Heart right ventricle (tissue), 16 donors: Measurements from ENCODE around the gene LLPH. TPM values are rescaled to one million over a fixed set of nuclear protein-coding genes. Genes with fewer than 3 reads are reported as not detected.

ENCODE experiments used
- ATAC-seq, 8 donors: fragments of 200-7000 bp; cut with Tn5 transposase; one replicate each; pipeline ENCODE4 v1.9.1; 2020; ENCODE audit warnings: mild to moderate bottlenecking in 8 of 8, moderate library complexity in 8 of 8, moderate number of reproducible peaks in 1 of 8
- DNase-seq, 2 donors: peaks; one replicate each; pipeline ENCODE4 v3.0.0-alpha.2; 2020
- H3K27ac ChIP-seq, 10 donors: fragments of 200-600 bp; sonication (generic) in 2 of 10; one replicate each; pipeline versions ENCODE4 v1.5.0 to v1.8.0; 2020 to 2022; ENCODE audit warnings: mild to moderate bottlenecking in 3 of 10
- H3K27me3 ChIP-seq, 7 donors: fragments of 200-600 bp; one replicate each; pipeline ENCODE4 v1.8.0; 2021 to 2022; ENCODE audit warnings: mild to moderate bottlenecking in 2 of 7
- H3K36me3 ChIP-seq, 9 donors: fragments of 200-600 bp; sonication (generic) in 1 of 9; one replicate each; pipeline versions ENCODE4 v1.5.0 to v1.8.0; 2020 to 2022; ENCODE audit warnings: mild to moderate bottlenecking in 2 of 9
- H3K4me1 ChIP-seq, 9 donors: fragments of 200-600 bp; sonication (generic) in 1 of 9; one replicate each; pipeline versions ENCODE4 v1.5.0 to v1.8.0; 2020 to 2022; ENCODE audit warnings: mild to moderate bottlenecking in 4 of 9
- H3K4me3 ChIP-seq, 10 donors: fragments of 200-600 bp; sonication (generic) in 2 of 10; one replicate each; pipeline versions ENCODE4 v1.5.0 to v1.8.0; 2020 to 2022; ENCODE audit warnings: mild to moderate bottlenecking in 7 of 10, moderate library complexity in 2 of 10
- H3K9me3 ChIP-seq, 11 donors: fragments of 200-600 bp in 10 of 11; sonication (generic) in 2 of 11; one replicate each; pipeline versions ENCODE4 v1.5.0 to v1.8.0; 2013 to 2022; ENCODE audit warnings: mild to moderate bottlenecking in 2 of 11, control low read depth in 1 of 11, moderate library complexity in 1 of 11
- CTCF ChIP-seq, 9 donors: fragments of 200-600 bp; sonication (generic) in 2 of 9; IDR thresholded peaks; one replicate each; pipeline versions ENCODE4 v1.5.0 to v1.8.0; 2021 to 2022; ENCODE audit warnings: antibody characterized with exemption in 9 of 9, mild to moderate bottlenecking in 5 of 9, moderate library complexity in 1 of 9
- WGBS, 2 donors: extraction: QIAGEN DNeasy Blood & Tissue Kit; methylation state at CpG; one replicate each; pipeline ENCODE4 v1.1.7; 2013; ENCODE audit warnings: inconsistent platforms in 1 of 2; 5-methylcytosine and 5-hydroxymethylcytosine counted together
- intact Hi-C, 10 donors: fragments of 100-400 bp; cut with DNase I; formaldehyde crosslinking; loops; one replicate each; pipeline versions ENCODE4 v1.11.1 to v1.14.2; 2022
- polyA plus RNA-seq, 2 donors: library from polyadenylated mRNA; stranded (reverse); fragments of 200-250 nt; gene quantifications; one replicate each; pipeline ENCODE4 v1.2.3, GENCODE V29; 2013
- total RNA-seq, 10 donors: library from RNA; stranded (reverse); fragmentation: NEBNext Ultra II Directional in 3 of 10; extraction: Animal tissue kit (Norgen Biotek cat#: 25700) in 3 of 10; gene quantifications; one replicate each; pipeline versions ENCODE4 v1.2.1 to v1.2.4, GENCODE V29; 2021 to 2023
- donor health status: Arrhythmogenic right ventricular cardiomyopathy.
- donor health status: ischemic (EF 13 %, LVEDD 7.1; RV severe dilation, severe dysfunction).
- donor health status: healthy with polysubstance abuse.
- donor health status: DM: no; HTN: yes; CAD: no.
- donor health status: DM: no; HTN: no; CAD: no.
- donor health status: ischemic (EF 25% LVEDD 6.9; RV normal size, moderate dysfunction).
- donor health status: ischemic (EF 25% LVEDD 5.7; RV mildly dilated, moderate dysfunction).
- donor health status: healthy.
- donor health status: DM: yes; HTN: yes; CAD: no.
- donor health status: Ischemic cardiomyopathy.
- donor health status: ischemic (EF 35%, LVEDD 5.7; RV mildly dilated, moderate dysfunction).
- donor health status: nonischemic (EF 11% LVEDD 7.7; RV severe dilation, severe dysfunction).
- donor health status: DM: yes; HTN: yes; CAD: no.
- donor health status: PGD.
- donor health status: ischemic (EF 29% LVEDD 5.4; RV normal size, mild dysfunction).
- donor health status: nonischemic (EF 23%, LVEDD 6.1; RV moderate dilation, normal function).

LLPH gene
- total and polyA plus RNA-seq, 12 donors = 9.7 to 35.9 (median 18.9) TPM

- Histone ChIP-seq H3K27ac (peak overlapping the region in 9 of 10 donors; percentile 91 to 100 (median 98)), H3K4me1 (peaks cover 3 to 43% (median 22%) of the 10 kb centered on the region in 9 donors), H3K4me3 (peak overlapping the region; percentile 51 to 90 (median 78)), H3K9me3 (peaks cover 0 to 1% (median 0%) of the 10 kb centered on the region in 11 donors), H3K36me3 (peaks cover 0 to 11% (median 0%) of the 10 kb centered on the region in 9 donors), H3K27me3 (no peaks in the 10 kb centered on the region)
- ATAC-seq (no peak), DNase-seq (no peak)
- TF ChIP-seq CTCF (IDR thresholded peaks at IDR 0.05) = no peak
- intact Hi-C loops = loop anchor here in 4 of 10 donors (2.0 to 10.0 kb wide), 3 partner anchors 18 to 64 kb away; partner anchors contain the start of gene IRAK3 (in 1 of the 4)
- 91 to 93% methylated on average over 3 of the region's 3 CpGs for WGBS, 2 donors
Observed at GRCh38 chr12:66170606-66171005, 40.1 kb upstream of the LLPH start.

- peak; percentile 53 to 85 (median 62) for TF ChIP-seq CTCF (IDR thresholded peaks at IDR 0.05)
- Histone ChIP-seq H3K36me3 (peaks cover 0 to 11% (median 0%) of the 10 kb centered on the region in 9 donors), H3K27me3 (no peaks in the 10 kb centered on the region), H3K4me3 (peak within 1 kb of the TSS; percentile 51 to 90 (median 78)), H3K27ac (peak within 1 kb of the TSS; percentile 91 to 100 (median 98)), H3K9me3 (peaks cover 0 to 12% (median 0%) of the 10 kb centered on the region in 11 donors), H3K4me1 (peaks cover 3 to 47% (median 22%) of the 10 kb centered on the region in 9 donors)
- 0% methylated on average over 67 of the region's 67 CpGs for WGBS, 2 donors
- intact Hi-C loops = loop anchor here in 6 of 10 donors (1.0 to 10.0 kb wide), 10 partner anchors 19 to 525 kb away; partner anchors contain the start of genes HELB (in 2 of the 6), IRAK3 (in 2 of the 6) and LLPH (in 1 of the 6)
- ATAC-seq (peak; percentile 95 to 99 (median 98)), DNase-seq (peak; percentile 89 to 91)
Observed at GRCh38 chr12:66169221-66170170, 38.9 kb upstream of the LLPH start, which contains the start of gene TMBIM4. TSS of gene TMBIM4 (minus strand) at chr12:66169996. CDS start at chr12:66169951, 45 bp downstream.

GRCh38 chr12:66168410-66168809, 37.9 kb upstream of the LLPH start:
- intact Hi-C loops = loop anchor here in 5 of 10 donors (1.0 to 10.0 kb wide), 7 partner anchors 24 to 526 kb away; partner anchors contain the start of gene HELB (in 2 of the 5)
- no peak for TF ChIP-seq CTCF (IDR thresholded peaks at IDR 0.05)
- ATAC-seq = no peak

DNA sequence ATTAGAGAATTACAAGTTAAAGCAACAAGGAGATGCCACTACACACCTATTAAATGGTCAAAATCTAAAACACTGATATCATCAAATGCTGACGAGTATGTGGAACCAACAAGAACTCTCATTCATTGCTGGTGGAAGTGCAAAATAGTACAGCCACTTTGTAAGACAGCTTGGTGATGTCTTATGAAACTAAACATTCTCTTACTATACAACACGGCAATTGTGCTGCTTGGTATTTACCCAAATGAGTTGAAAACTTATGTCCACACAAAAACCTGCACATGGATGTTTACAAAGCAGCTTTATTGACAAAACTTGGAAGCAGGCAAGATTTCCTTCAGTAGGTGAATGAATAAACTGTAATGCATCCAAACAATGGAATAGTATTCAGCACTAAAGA, 36.0 kb upstream of the LLPH start:
- intact Hi-C loops = loop anchor here in 2 of 10 donors (10.0 kb wide), 3 partner anchors 68 to 528 kb away; partner anchors contain the start of gene HELB (in 2 of the 2)
- no peak for ATAC-seq

More at GRCh38 chr12:66168410-66168809, 37.9 kb upstream of the LLPH start:
- Histone ChIP-seq H3K27ac (peak overlapping the region in 9 of 10 donors; percentile 91 to 100 (median 98)), H3K36me3 (peaks cover 0 to 11% (median 0%) of the 10 kb centered on the region in 9 donors), H3K27me3 (no peaks in the 10 kb centered on the region), H3K9me3 (peaks cover 0 to 15% (median 0%) of the 10 kb centered on the region in 11 donors), H3K4me1 (peaks cover 3 to 58% (median 22%) of the 10 kb centered on the region in 9 donors), H3K4me3 (peak overlapping the region in 9 of 10 donors; percentile 60 to 90 (median 80))
- no peak for DNase-seq
- WGBS, 2 donors = 80% methylated on average over 8 of the region's 8 CpGs

More for the DNA sequence above, 36.0 kb upstream of the LLPH start:
- WGBS, 2 donors = 87 to 92% methylated on average over 2 of the region's 2 CpGs
- Histone ChIP-seq H3K4me1 (peaks cover 5 to 63% (median 34%) of the 10 kb centered on the region in 9 donors), H3K27me3 (no peaks in the 10 kb centered on the region), H3K27ac (no peak overlapping the region), H3K9me3 (peaks cover 0 to 15% (median 0%) of the 10 kb centered on the region in 11 donors), H3K36me3 (peaks cover 0 to 11% (median 0%) of the 10 kb centered on the region in 9 donors), H3K4me3 (no peak overlapping the region)
- no peak for TF ChIP-seq CTCF (IDR thresholded peaks at IDR 0.05)
- no peak for DNase-seq
